Measurements from ENCODE around the gene L3MBTL4. TPM values are rescaled to one million over a fixed set of nuclear protein-coding genes. Genes with fewer than 3 reads are reported as not detected.

Gene L3MBTL4
- total RNA-seq, 6 donors from 2014 or later, result 13.2 to 29.1 (median 14.8) TPM

GRCh38 chr18:6023551-6023950, 391.2 kb downstream of the L3MBTL4 start:
- no peaks in the 10 kb centered on the region for H3K4me1 ChIP-seq
- TF ChIP-seq POLR2AphosphoS5 (IDR thresholded peaks at IDR 0.05), result no peak
- TF ChIP-seq EP300 (IDR thresholded peaks at IDR 0.05), result no peak
- no peak for TF ChIP-seq CTCF (IDR thresholded peaks at IDR 0.05)
- no peak for TF ChIP-seq POLR2A (IDR thresholded peaks at IDR 0.05)
- DNase-seq (no peak), ATAC-seq (ENCODE audit: low FRiP score in 2 of 2) (no peak)
- H3K27ac ChIP-seq, result no peak overlapping the region
- 81 to 84% methylated on average over 7 of the region's 7 CpGs for WGBS, 2 donors
- H3K27me3 ChIP-seq, result no peaks in the 10 kb centered on the region
- H3K9me3 ChIP-seq, result no peaks in the 10 kb centered on the region
- no peaks in the 10 kb centered on the region for H3K36me3 ChIP-seq
- H3K4me3 ChIP-seq, result no peak overlapping the region

- Histone ChIP-seq H3K9me3 (no peaks in the 10 kb centered on the region), H3K4me1 (no peaks in the 10 kb centered on the region), H3K27ac (no peak overlapping the region), H3K27me3 (no peaks in the 10 kb centered on the region), H3K4me3 (no peak overlapping the region), H3K36me3 (no peaks in the 10 kb centered on the region)
- no peak for ATAC-seq (ENCODE audit: low FRiP score in 2 of 2)
- no peak for DNase-seq
- 87 to 88% methylated on average over 5 of the region's 5 CpGs for WGBS, 2 donors
- no peak for TF ChIP-seq CTCF (IDR thresholded peaks at IDR 0.05)
- TF ChIP-seq POLR2AphosphoS5 (IDR thresholded peaks at IDR 0.05), result no peak
- TF ChIP-seq EP300 (IDR thresholded peaks at IDR 0.05), result no peak
- TF ChIP-seq POLR2A (IDR thresholded peaks at IDR 0.05), result no peak
Observed at GRCh38 chr18:6022845-6023244, 391.9 kb downstream of the L3MBTL4 start.

GRCh38 chr18:6022074-6022444, 392.7 kb downstream of the L3MBTL4 start:
- no peak for TF ChIP-seq POLR2AphosphoS5 (IDR thresholded peaks at IDR 0.05)
- 49 to 64% methylated on average over 2 of the region's 2 CpGs for WGBS, 2 donors
- no peak for ATAC-seq (ENCODE audit: low FRiP score in 2 of 2)
- no peaks in the 10 kb centered on the region for H3K36me3 ChIP-seq
- H3K27ac ChIP-seq, result no peak overlapping the region
- H3K27me3 ChIP-seq, result no peaks in the 10 kb centered on the region
- H3K4me3 ChIP-seq, result no peak overlapping the region
- no peaks in the 10 kb centered on the region for H3K9me3 ChIP-seq
- DNase-seq, result no peak
- no peaks in the 10 kb centered on the region for H3K4me1 ChIP-seq

GRCh38 chr18:6021306-6022073, 393.2 kb downstream of the L3MBTL4 start:
- no peaks in the 10 kb centered on the region for H3K36me3 ChIP-seq
- H3K27me3 ChIP-seq, result no peaks in the 10 kb centered on the region
- H3K9me3 ChIP-seq, result no peaks in the 10 kb centered on the region
- WGBS, 2 donors, result 82 to 85% methylated on average over 12 of the region's 12 CpGs
- peak in 1 of 2 donors; percentile 13 for ATAC-seq (ENCODE audit: low FRiP score in 2 of 2)
- no peak for TF ChIP-seq CTCF (IDR thresholded peaks at IDR 0.05)
- TF ChIP-seq POLR2AphosphoS5 (IDR thresholded peaks at IDR 0.05), result no peak
- TF ChIP-seq POLR2A (IDR thresholded peaks at IDR 0.05), result no peak
- no peak for TF ChIP-seq EP300 (IDR thresholded peaks at IDR 0.05)
- H3K4me3 ChIP-seq, result no peak overlapping the region
- DNase-seq, result no peak
- no peaks in the 10 kb centered on the region for H3K4me1 ChIP-seq
- H3K27ac ChIP-seq, result no peak overlapping the region

- DNase-seq (no peak), ATAC-seq (ENCODE audit: low FRiP score in 2 of 2) (no peak)
- Histone ChIP-seq H3K4me1 (no peaks in the 10 kb centered on the region), H3K36me3 (no peaks in the 10 kb centered on the region), H3K4me3 (no peak overlapping the region), H3K27ac (no peak overlapping the region), H3K27me3 (no peaks in the 10 kb centered on the region), H3K9me3 (no peaks in the 10 kb centered on the region)
- 89 to 92% methylated on average over 1 of the region's 1 CpG for WGBS, 2 donors
- TF ChIP-seq POLR2A (IDR thresholded peaks at IDR 0.05), result no peak
- TF ChIP-seq EP300 (IDR thresholded peaks at IDR 0.05), result no peak
- no peak for TF ChIP-seq POLR2AphosphoS5 (IDR thresholded peaks at IDR 0.05)
- TF ChIP-seq CTCF (IDR thresholded peaks at IDR 0.05), result no peak
Observed at GRCh38 chr18:6018671-6019070, 396.0 kb downstream of the L3MBTL4 start.

Data from upper lobe of left lung (tissue), 6 donors.